SK-N-SH treated with all-trans-retinoic acid at 6 μM for 48 hours (cell line): ENCODE measurements around the gene SLC34A3.

Experiments used
- ATAC-seq: fragments of 200-7000 bp; cut with Tn5 transposase; 3 replicates; pipeline ENCODE4 v1.9.1; 2020; ENCODE audit warnings: mild to moderate bottlenecking, moderate library complexity
- ARNTL ChIP-seq: fragments of 450-650 bp; formaldehyde crosslinking; IDR thresholded peaks from 2 replicates; pipeline ENCODE4 v1.5.0; 2020; ENCODE audit warnings: low read depth, mild to moderate bottlenecking, moderate library complexity, borderline replicate concordance
- CSDC2 ChIP-seq: fragments of 250-450 bp; sonication (Bioruptor Pico); IDR thresholded peaks from 2 replicates; pipeline ENCODE4 v1.5.0; 2020; ENCODE audit warnings: mild to moderate bottlenecking, moderate library complexity
- CSRNP3 ChIP-seq: fragments of 250-450 bp; sonication (Bioruptor Pico); IDR thresholded peaks from 2 replicates; pipeline ENCODE4 v1.5.1; 2021; ENCODE audit warnings: mild to moderate bottlenecking, moderate library complexity
- ESRRG ChIP-seq: fragments of 250-450 bp; sonication (Bioruptor Pico); IDR thresholded peaks from 2 replicates; pipeline ENCODE4 v1.6.1; 2021; ENCODE audit warnings: mild to moderate bottlenecking
- ISL1 ChIP-seq: fragments of 250-450 bp; sonication (Bioruptor Pico); IDR thresholded peaks from 2 replicates; pipeline ENCODE4 v2.1.2; 2022; ENCODE audit warnings: mild to moderate bottlenecking, moderate library complexity
- OSR1 ChIP-seq: fragments of 250-450 bp; sonication (Bioruptor Pico); IDR thresholded peaks from 2 replicates; pipeline ENCODE4 v1.8.0; 2022; ENCODE audit warnings: moderate library complexity, mild to moderate bottlenecking, inconsistent platforms
- POU6F1 ChIP-seq: fragments of 250-450 bp; sonication (Bioruptor Pico); IDR thresholded peaks from 2 replicates; pipeline ENCODE4 v1.8.0; 2021; ENCODE audit warnings: low read depth, mild to moderate bottlenecking, moderate library complexity, borderline replicate concordance
- PPARA ChIP-seq: fragments of 250-450 bp; sonication (Bioruptor Pico); IDR thresholded peaks from 2 replicates; pipeline ENCODE4 v1.5.0; 2020; ENCODE audit warnings: mild to moderate bottlenecking, borderline replicate concordance
- RARB ChIP-seq: fragments of 250-450 bp; sonication (Bioruptor Pico); IDR thresholded peaks from 2 replicates; pipeline ENCODE4 v1.8.0; 2021; ENCODE audit warnings: mild to moderate bottlenecking, moderate library complexity
- SNAI2 ChIP-seq: fragments of 250-450 bp; sonication (Bioruptor Pico); IDR thresholded peaks from 2 replicates; pipeline ENCODE4 v1.5.0; 2020; ENCODE audit warnings: mild to moderate bottlenecking, moderate library complexity
- TCF4 ChIP-seq: fragments of 250-450 bp; sonication (Bioruptor Pico); IDR thresholded peaks from 2 replicates; pipeline ENCODE4 v1.8.0; 2021; ENCODE audit warnings: mild to moderate bottlenecking, moderate library complexity, borderline replicate concordance
- TOX ChIP-seq: fragments of 250-450 bp; sonication (Bioruptor Pico); IDR thresholded peaks from 2 replicates; pipeline ENCODE4 v1.8.0; 2021; ENCODE audit warnings: mild to moderate bottlenecking, moderate library complexity, borderline replicate concordance
- ZC3H10 ChIP-seq: fragments of 250-450 bp; sonication (Bioruptor Pico); IDR thresholded peaks from 2 replicates; pipeline ENCODE4 v1.5.1; 2021; ENCODE audit warnings: mild to moderate bottlenecking, moderate library complexity
- ZFP3 ChIP-seq: fragments of 250-450 bp; sonication (Bioruptor Pico); IDR thresholded peaks from 2 replicates; pipeline ENCODE4 v1.5.0; 2020; ENCODE audit warnings: mild to moderate bottlenecking, moderate library complexity
- ZFP30 ChIP-seq: fragments of 450-650 bp; formaldehyde crosslinking; IDR thresholded peaks from 2 replicates; pipeline ENCODE4 v1.5.0; 2022; ENCODE audit warnings: mild to moderate bottlenecking, moderate library complexity
- ZNF565 ChIP-seq: fragments of 450-650 bp; formaldehyde crosslinking; conservative IDR thresholded peaks from 2 replicates; pipeline ENCODE4 v1.5.0; 2020; ENCODE audit warnings: low read depth, mild to moderate bottlenecking, moderate library complexity
- ZNF70 ChIP-seq: fragments of 450-650 bp; formaldehyde crosslinking; IDR thresholded peaks from 2 replicates; pipeline ENCODE4 v1.5.0; 2020; ENCODE audit warnings: mild to moderate bottlenecking, moderate library complexity
- ZNF8 ChIP-seq: fragments of 450-650 bp; formaldehyde crosslinking; IDR thresholded peaks from 2 replicates; pipeline ENCODE4 v1.5.0; 2020; ENCODE audit warnings: mild to moderate bottlenecking, moderate library complexity
- TF ChIP-seq, protein P1 (sequence below): fragments of 250-450 bp; sonication (Bioruptor Pico); IDR thresholded peaks from 2 replicates; pipeline ENCODE4 v1.8.0; 2020; ENCODE audit warnings: mild to moderate bottlenecking, moderate library complexity, borderline replicate concordance
- TF ChIP-seq, protein P2 (sequence below): fragments of 250-450 bp; sonication (Bioruptor Pico); IDR thresholded peaks from 2 replicates; pipeline ENCODE4 v1.5.0; 2020; ENCODE audit warnings: mild to moderate bottlenecking, moderate library complexity

Gene SLC34A3

DNA sequence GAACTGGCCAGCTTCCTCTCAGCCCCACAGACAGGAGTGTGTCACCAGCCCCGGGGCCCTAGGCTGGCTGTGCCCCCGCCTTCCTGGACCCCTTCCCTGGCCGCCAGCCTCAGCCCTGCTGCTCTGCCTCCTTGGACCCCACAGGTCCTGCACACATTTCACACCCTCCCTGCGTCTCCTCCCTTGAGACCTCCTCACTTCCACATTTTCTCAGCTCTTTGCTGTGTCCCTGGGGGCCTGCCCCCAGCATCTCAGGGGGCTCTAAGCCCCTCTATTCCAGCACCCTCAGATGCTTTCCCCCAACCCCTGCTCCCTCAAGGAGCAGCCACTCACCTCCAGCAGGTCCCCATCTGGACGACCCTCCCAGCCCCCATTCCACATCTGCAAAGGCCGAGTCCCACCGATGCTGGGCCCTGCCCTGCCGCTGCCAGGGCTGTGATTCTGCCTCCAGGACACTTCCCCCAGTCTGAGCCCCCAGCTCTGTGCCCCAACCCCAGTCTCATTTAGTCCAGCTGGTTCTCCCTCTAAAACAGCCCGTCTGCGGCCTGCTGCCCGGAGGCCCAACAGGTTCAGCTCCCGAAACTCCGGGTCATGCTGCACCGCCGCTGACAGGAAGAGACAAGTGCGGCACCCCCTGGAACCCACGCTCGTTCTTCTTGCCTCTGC lies 4.2 kb downstream of the SLC34A3 start:
- TF ChIP-seq TOX (CRISPR knock-in tag) (no peak), ZNF70 (no peak), ESRRG (CRISPR knock-in tag) (no peak), TCF4 (no peak), ZFP3 (no peak), CSDC2 (CRISPR knock-in tag) (no peak), ZNF8 (no peak), RARB (no peak), OSR1 (CRISPR knock-in tag) (no peak)
- TF ChIP-seq, protein P1, sequence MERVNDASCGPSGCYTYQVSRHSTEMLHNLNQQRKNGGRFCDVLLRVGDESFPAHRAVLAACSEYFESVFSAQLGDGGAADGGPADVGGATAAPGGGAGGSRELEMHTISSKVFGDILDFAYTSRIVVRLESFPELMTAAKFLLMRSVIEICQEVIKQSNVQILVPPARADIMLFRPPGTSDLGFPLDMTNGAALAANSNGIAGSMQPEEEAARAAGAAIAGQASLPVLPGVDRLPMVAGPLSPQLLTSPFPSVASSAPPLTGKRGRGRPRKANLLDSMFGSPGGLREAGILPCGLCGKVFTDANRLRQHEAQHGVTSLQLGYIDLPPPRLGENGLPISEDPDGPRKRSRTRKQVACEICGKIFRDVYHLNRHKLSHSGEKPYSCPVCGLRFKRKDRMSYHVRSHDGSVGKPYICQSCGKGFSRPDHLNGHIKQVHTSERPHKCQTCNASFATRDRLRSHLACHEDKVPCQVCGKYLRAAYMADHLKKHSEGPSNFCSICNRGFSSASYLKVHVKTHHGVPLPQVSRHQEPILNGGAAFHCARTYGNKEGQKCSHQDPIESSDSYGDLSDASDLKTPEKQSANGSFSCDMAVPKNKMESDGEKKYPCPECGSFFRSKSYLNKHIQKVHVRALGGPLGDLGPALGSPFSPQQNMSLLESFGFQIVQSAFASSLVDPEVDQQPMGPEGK (CRISPR knock-in tag) = no peak

DNA sequence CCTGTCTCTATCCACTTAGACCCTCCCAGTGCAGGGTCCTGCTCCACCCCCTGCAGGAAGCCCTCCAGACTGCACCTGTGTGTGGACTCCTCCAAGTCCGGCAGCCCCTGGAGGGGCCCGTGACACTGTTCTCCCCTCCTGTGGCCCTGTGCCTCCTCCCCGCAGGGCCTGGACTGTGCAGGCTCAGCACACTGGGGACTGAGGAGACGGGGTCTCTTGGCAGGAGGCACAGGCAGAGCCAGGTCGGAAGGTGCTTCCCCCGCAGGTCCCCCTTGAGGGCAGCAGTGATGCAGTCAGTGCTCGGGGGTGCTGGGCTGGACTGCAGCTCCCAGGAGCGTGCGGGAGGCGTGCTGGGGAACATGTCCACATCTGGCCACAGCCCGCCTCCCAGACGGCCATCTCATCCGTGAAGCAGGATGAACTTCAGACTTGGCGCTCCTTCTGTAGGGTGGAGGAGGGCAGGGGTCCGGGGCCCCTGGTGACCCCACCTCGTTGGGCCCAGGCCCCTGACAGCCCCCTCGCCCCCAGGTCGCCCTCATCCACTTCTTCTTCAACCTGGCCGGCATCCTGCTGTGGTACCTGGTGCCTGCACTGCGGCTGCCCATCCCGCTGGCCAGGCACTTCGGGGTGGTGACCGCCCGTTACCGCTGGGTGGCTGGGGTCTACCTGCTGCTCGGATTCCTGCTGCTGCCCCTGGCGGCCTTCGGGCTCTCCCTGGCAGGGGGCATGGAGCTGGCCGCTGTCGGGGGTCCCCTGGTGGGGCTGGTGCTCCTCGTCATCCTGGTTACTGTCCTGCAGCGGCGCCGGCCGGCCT lies 4.9 kb downstream of the SLC34A3 start:
- ATAC-seq = no peak
- no peak for TF ChIP-seq ARNTL (CRISPR knock-in tag)
- TF ChIP-seq RARB = no peak
- no peak for TF ChIP-seq ISL1 (CRISPR knock-in tag)
- no peak for TF ChIP-seq PPARA (CRISPR knock-in tag)
- no peak for TF ChIP-seq ZFP30 (CRISPR knock-in tag)
- TF ChIP-seq ZNF565 = no peak
- no peak for TF ChIP-seq CSDC2 (CRISPR knock-in tag)
- TF ChIP-seq, protein P2, sequence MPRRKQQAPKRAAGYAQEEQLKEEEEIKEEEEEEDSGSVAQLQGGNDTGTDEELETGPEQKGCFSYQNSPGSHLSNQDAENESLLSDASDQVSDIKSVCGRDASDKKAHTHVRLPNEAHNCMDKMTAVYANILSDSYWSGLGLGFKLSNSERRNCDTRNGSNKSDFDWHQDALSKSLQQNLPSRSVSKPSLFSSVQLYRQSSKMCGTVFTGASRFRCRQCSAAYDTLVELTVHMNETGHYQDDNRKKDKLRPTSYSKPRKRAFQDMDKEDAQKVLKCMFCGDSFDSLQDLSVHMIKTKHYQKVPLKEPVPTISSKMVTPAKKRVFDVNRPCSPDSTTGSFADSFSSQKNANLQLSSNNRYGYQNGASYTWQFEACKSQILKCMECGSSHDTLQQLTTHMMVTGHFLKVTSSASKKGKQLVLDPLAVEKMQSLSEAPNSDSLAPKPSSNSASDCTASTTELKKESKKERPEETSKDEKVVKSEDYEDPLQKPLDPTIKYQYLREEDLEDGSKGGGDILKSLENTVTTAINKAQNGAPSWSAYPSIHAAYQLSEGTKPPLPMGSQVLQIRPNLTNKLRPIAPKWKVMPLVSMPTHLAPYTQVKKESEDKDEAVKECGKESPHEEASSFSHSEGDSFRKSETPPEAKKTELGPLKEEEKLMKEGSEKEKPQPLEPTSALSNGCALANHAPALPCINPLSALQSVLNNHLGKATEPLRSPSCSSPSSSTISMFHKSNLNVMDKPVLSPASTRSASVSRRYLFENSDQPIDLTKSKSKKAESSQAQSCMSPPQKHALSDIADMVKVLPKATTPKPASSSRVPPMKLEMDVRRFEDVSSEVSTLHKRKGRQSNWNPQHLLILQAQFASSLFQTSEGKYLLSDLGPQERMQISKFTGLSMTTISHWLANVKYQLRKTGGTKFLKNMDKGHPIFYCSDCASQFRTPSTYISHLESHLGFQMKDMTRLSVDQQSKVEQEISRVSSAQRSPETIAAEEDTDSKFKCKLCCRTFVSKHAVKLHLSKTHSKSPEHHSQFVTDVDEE (CRISPR knock-in tag) = no peak
- TF ChIP-seq CSRNP3 (CRISPR knock-in tag) = no peak
- TF ChIP-seq OSR1 (CRISPR knock-in tag) = no peak
- TF ChIP-seq ZNF70 = no peak
- no peak for TF ChIP-seq SNAI2 (CRISPR knock-in tag)
- TF ChIP-seq TCF4 = no peak

More for the DNA sequence above, 4.2 kb downstream of the SLC34A3 start:
- no peak for ATAC-seq

DNA sequence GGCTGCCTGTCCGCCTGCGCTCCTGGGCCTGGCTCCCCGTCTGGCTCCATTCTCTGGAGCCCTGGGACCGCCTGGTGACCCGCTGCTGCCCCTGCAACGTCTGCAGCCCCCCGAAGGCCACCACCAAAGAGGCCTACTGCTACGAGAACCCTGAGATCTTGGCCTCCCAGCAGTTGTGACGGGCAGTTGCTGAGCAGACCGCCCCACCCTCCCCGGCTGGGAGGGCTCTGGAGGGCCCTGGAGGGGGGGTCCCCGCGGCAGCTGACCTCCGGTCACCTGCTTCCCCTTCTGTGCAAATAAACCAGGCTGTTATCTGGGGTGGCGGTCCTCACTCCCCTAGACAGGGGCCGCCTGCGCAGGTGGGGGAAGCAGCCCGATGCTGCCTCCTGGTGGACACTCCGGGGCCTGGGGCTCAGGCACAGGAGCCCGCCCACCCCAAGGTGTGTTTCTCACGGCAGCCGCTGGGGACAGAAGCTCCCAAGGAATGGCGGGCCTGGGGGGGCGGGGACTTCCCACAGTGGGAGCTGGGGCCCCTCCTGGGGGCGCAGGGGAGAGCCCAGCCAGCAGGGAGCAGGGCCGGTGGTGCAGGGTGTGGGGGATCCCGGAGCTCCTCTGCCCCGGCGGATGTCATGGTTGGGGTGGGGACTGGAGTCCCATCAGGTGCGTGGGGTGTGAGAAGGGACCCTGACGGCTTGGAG lies 5.7 kb downstream of the SLC34A3 start:
- ATAC-seq = peak; percentile 65
- no peak for TF ChIP-seq ZNF565
- TF ChIP-seq ZC3H10 = no peak
- TF ChIP-seq ZNF8 = no peak
- no peak for TF ChIP-seq ZNF70
- no peak for TF ChIP-seq POU6F1 (CRISPR knock-in tag)
- TF ChIP-seq, protein P1 (CRISPR knock-in tag) = peak; percentile 42; the same call in 1 of the 2 replicates
- no peak for TF ChIP-seq OSR1 (CRISPR knock-in tag)
- no peak for TF ChIP-seq ZFP30 (CRISPR knock-in tag)
- TF ChIP-seq ARNTL (CRISPR knock-in tag) = no peak
